ENCODE data around the gene LRRFIP2. TPM values are rescaled to one million over a fixed set of nuclear protein-coding genes. Genes with fewer than 3 reads are reported as not detected.

LRRFIP2 gene
- total and polyA plus RNA-seq, 2 of the 8 experiments (the other 6 are each of a cell fraction or from before 2014, with no cell fraction given): 8.8 to 25.6 TPM

DNA sequence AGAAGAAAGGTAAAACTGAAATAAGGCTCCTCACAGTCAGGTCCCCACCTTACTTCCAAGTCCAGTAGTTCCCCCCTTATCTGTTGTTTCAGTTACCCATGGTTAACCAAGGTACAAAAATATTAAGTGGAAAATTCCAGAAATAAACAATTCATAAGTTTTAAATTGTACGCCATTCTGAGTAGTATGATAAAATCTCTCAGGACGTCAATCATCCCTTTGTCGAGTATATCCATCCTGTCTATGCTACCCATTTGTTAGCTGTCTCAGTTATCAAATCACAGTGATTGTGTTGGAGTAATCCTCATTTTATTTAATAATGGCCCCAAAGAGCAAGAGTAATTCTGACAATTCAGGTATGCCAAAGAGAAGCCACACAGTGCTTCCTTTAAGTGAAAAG is 43.9 kb downstream of the LRRFIP2 start:
- CTCF ChIA-PET (ENCODE audit: partially characterized antibody): no interaction called here
- no peak overlapping the region for H2BK5ac ChIP-seq (ENCODE audit: low read depth, low read length)
- H3K9me3 ChIP-seq (ENCODE audit: insufficient read depth in 2 of 2, low read depth in 1 of 2, low read length in 1 of 2): no peaks in the 10 kb centered on the region
- WGBS, 2 experiments (ENCODE audit: extremely low coverage in 1 of 2, insufficient coverage in 1 of 2, insufficient read length in 1 of 2, insufficient replicate concordance in 2 of 2, low coverage in 1 of 2, low lambda C conversion rate in 2 of 2, missing lambda C conversion rate in 1 of 2): 79% methylated on average over 3 of the region's 3 CpGs; no CpG with 5 or more reads in 1 of the 2 experiments
- no peak overlapping the region for H4K8ac ChIP-seq (ENCODE audit: extremely low read depth, insufficient read depth, low read length)
- H3K27me3 ChIP-seq (replicated peaks in 1 of 4; ENCODE audit: control insufficient read depth in 3 of 4, extremely low read depth in 1 of 4, insufficient read depth in 3 of 4, low read length in 3 of 4): no peaks in the 10 kb centered on the region
- POLR2A ChIA-PET (ENCODE audit: partially characterized antibody): no interaction called here
- DNase-seq (ENCODE audit: low read depth in 1 of 2, low spot score in 2 of 2) (no peak), FAIRE-seq (no peak)
- no peak overlapping the region for H3K23ac ChIP-seq (ENCODE audit: insufficient read length)
- peaks cover 2% of the 10 kb centered on the region; the same call in 1 of the 2 replicates for H3K79me1 ChIP-seq (ENCODE audit: low read depth, low read length)
- no peak overlapping the region for H3K27ac ChIP-seq (ENCODE audit: low read depth, low read length)
- no peak overlapping the region for H2BK20ac ChIP-seq (ENCODE audit: low read length)
- peaks cover 0 to 2% (median 2%) of the 10 kb centered on the region in 4 experiments; a peak in 3 of 7 replicates for H3K4me1 ChIP-seq (replicated peaks in 1 of 4; ENCODE audit: control insufficient read depth in 3 of 4, insufficient read depth in 4 of 4, low read length in 3 of 4)
- H2AFZ ChIP-seq (ENCODE audit: low read length): no peak overlapping the region
- no peak overlapping the region for H3K4me3 ChIP-seq (ENCODE audit: extremely low read depth in 1 of 4, insufficient read depth in 2 of 4, low read depth in 3 of 4, low read length in 4 of 4)
- no peak overlapping the region for H4K91ac ChIP-seq (replicated peaks; ENCODE audit: insufficient read length, low read length)
- no peak overlapping the region for H3K14ac ChIP-seq (ENCODE audit: insufficient read length)
- H3K56ac ChIP-seq (replicated peaks; ENCODE audit: insufficient read length, low read depth, low read length): no peak overlapping the region
- no peak overlapping the region for H4K5ac ChIP-seq (ENCODE audit: insufficient read length, low read depth, low read length)
- no peak overlapping the region for H2AK5ac ChIP-seq (ENCODE audit: low read depth, low read length)
- no peaks in the 10 kb centered on the region for H3K23me2 ChIP-seq (ENCODE audit: low read depth, low read length)
- H3K4me2 ChIP-seq (ENCODE audit: insufficient read depth in 1 of 2, low read depth in 2 of 2, low read length in 2 of 2): no peak overlapping the region
- H4K20me1 ChIP-seq (replicated peaks in 1 of 2; ENCODE audit: control insufficient read depth in 1 of 2, insufficient read depth in 2 of 2, low read length in 2 of 2): no peaks in the 10 kb centered on the region
- H3K79me2 ChIP-seq (ENCODE audit: control insufficient read depth in 1 of 2, insufficient read depth in 2 of 2, low read length in 2 of 2): peaks cover 0 to 3% of the 10 kb centered on the region in 2 experiments; a peak in 3 of 4 replicates
- H2BK120ac ChIP-seq (replicated peaks; ENCODE audit: low read depth, low read length): no peak overlapping the region
- no peak overlapping the region for H2BK15ac ChIP-seq (ENCODE audit: low read length)
- H2BK12ac ChIP-seq (ENCODE audit: low read depth, low read length): no peak overlapping the region
- no peak overlapping the region for H3K18ac ChIP-seq (ENCODE audit: extremely low read depth, low read length)
- H3K36me3 ChIP-seq (ENCODE audit: control insufficient read depth in 2 of 4, insufficient read depth in 4 of 4, low read length in 3 of 4): no peaks in the 10 kb centered on the region
- H3K4ac ChIP-seq (replicated peaks; ENCODE audit: insufficient read length, low read depth, low read length): no peak overlapping the region
- H3K9ac ChIP-seq (replicated peaks in 1 of 4; ENCODE audit: extremely low read depth in 1 of 4, low read depth in 3 of 4, low read length in 3 of 4): no peak overlapping the region
- TF ChIP-seq TAF1 (IDR thresholded peaks at IDR 0.05; ENCODE audit: low read depth, low read length): no peak
- TF ChIP-seq SUZ12 (IDR thresholded peaks at IDR 0.05; ENCODE audit: low read length): no peak
- no peak for TF ChIP-seq JUND (IDR thresholded peaks at IDR 0.05; ENCODE audit: low read length)
- no peak for TF ChIP-seq ASH2L (IDR thresholded peaks at IDR 0.05; ENCODE audit: low read length)
- TF ChIP-seq GABPA (IDR thresholded peaks at IDR 0.05; ENCODE audit: borderline replicate concordance, insufficient read depth, low read length): no peak
- TF ChIP-seq SIX5 (IDR thresholded peaks at IDR 0.05; ENCODE audit: low read depth, low read length): no peak
- no peak for TF ChIP-seq YY1 (IDR thresholded peaks at IDR 0.05; ENCODE audit: low read depth, low read length)
- TF ChIP-seq RBBP5 (IDR thresholded peaks at IDR 0.05; ENCODE audit: borderline replicate concordance, low read depth, low read length): no peak
- no peak for TF ChIP-seq EZH2 (IDR thresholded peaks at IDR 0.05; ENCODE audit: low read depth, low read length, severe bottlenecking)
- TF ChIP-seq BCL11A (IDR thresholded peaks at IDR 0.05; ENCODE audit: low read depth in 2 of 2, low read length in 2 of 2): no peak
- no peak for TF ChIP-seq SP1 (IDR thresholded peaks at IDR 0.05; ENCODE audit: low read depth, low read length)
- TF ChIP-seq RFX5 (IDR thresholded peaks at IDR 0.05; ENCODE audit: borderline replicate concordance, low read depth, low read length): no peak
- no peak for TF ChIP-seq HDAC2 (IDR thresholded peaks at IDR 0.05; ENCODE audit: borderline replicate concordance in 1 of 2, low read depth in 2 of 2, low read length in 2 of 2)
- TF ChIP-seq TEAD4 (IDR thresholded peaks at IDR 0.05; ENCODE audit: low read depth, low read length): no peak
- TF ChIP-seq, protein P1, sequence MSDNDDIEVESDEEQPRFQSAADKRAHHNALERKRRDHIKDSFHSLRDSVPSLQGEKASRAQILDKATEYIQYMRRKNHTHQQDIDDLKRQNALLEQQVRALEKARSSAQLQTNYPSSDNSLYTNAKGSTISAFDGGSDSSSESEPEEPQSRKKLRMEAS (IDR thresholded peaks at IDR 0.05): no peak
